Muscle of leg (tissue), 11 donors: ENCODE data around the gene EDEM1. TPM values are rescaled to one million over a fixed set of nuclear protein-coding genes. Genes with fewer than 3 reads are reported as not detected.
A peak's percentile ranks its signal among the peaks of the same experiment; 100 is the strongest.

Experiments used
- DNase-seq: peaks from one replicate; pipeline ENCODE4 v3.0.0; 2013
- H3K27ac ChIP-seq: one replicate; pipeline ENCODE4 v1.5.1; 2013; ENCODE audit warnings: mild to moderate bottlenecking, low read length, control low read depth
- H3K27me3 ChIP-seq: one replicate; pipeline ENCODE4 v1.6.1; 2013; ENCODE audit warnings: low read length; ENCODE audit not compliant: control insufficient read depth, insufficient read depth
- H3K36me3 ChIP-seq: one replicate; pipeline ENCODE4 v1.6.1; 2013; ENCODE audit warnings: low read length; ENCODE audit not compliant: control insufficient read depth, insufficient read depth
- H3K4me1 ChIP-seq: one replicate; pipeline ENCODE4 v1.6.1; 2013; ENCODE audit warnings: low read length; ENCODE audit not compliant: control insufficient read depth, insufficient read depth
- H3K4me3 ChIP-seq: one replicate; pipeline ENCODE4 v1.5.1; 2013; ENCODE audit warnings: low read length, control low read depth
- H3K9me3 ChIP-seq: replicated peaks from 2 replicates; pipeline ENCODE4 v1.6.1; 2013; ENCODE audit warnings: low read depth, low read length; ENCODE audit not compliant: control insufficient read depth
- WGBS: methylation state at CpG from one replicate; pipeline ENCODE4 v1.1.5; 2013; ENCODE audit warnings: missing lambda C conversion rate; ENCODE audit not compliant: insufficient coverage; 5-methylcytosine and 5-hydroxymethylcytosine counted together
- polyA plus RNA-seq, 8 donors: library from polyadenylated mRNA; unstranded; fragments of 120-200 nt; gene quantifications; one replicate each; pipeline versions ENCODE4 v1.2.1 to v1.2.3, GENCODE V29; 2013; ENCODE audit warnings: inconsistent platforms in 1 of 8, low replicate concordance in 1 of 8; ENCODE audit not compliant: insufficient read length in 8 of 8, insufficient read depth in 1 of 8
- total RNA-seq: library from RNA; stranded (reverse); fragments of 120-200 nt; gene quantifications from one replicate; pipeline ENCODE4 v1.2.4, GENCODE V29; 2013

Gene EDEM1
- total and polyA plus RNA-seq, 9 donors, result 6.6 to 13.2 (median 9.1) TPM

GRCh38 chr3:5187920-5188418, 462 bp downstream of the EDEM1 start:
- WGBS, result under 1% methylated on average over 66 of the region's 66 CpGs
- no peaks in the 10 kb centered on the region for H3K9me3 ChIP-seq
- H3K27me3 ChIP-seq, result no peaks in the 10 kb centered on the region
- H3K4me3 ChIP-seq, result peak overlapping the region; percentile 91
- H3K27ac ChIP-seq, result peak overlapping the region; percentile 93
- peaks cover 10% of the 10 kb centered on the region for H3K4me1 ChIP-seq
- peak; percentile 60 for DNase-seq
- no peaks in the 10 kb centered on the region for H3K36me3 ChIP-seq

DNA sequence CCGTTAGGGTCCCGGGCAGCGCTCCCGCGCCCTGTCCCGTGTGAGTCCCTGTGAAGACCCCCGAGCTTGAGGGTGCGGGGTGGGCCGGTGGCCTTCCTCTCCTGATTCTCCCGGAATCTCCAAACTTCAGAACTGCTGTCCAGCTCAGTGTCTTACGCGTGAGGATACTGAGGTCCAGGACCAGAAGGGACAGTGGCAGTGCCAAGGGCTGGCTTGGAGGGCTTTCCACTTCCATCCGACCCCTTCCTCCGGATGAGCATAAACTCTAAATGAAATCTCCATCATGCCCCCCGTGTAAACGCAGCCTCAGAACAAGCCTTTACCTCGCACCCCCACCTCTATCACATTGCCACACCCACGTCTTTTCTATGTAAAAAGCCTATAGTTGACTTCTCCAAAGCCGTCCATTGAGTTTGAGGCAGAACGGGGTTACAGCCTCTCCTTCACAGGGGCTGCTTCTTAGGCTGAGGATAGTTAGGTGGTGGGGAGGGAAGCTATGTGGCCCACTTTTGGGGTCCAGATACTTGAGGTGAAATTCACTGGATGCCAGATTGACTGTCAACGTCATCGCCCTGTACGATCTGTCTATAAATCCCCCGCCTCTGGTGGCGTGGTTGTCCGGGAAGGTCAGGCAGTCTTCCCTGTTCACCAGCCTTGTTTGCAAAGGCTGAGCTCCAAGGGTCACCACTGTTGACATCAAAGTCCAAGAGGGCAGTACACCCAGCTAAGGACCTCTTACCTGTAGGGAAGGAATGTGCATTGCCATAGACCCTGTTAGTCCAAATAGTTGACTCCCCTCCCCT, 1.1 kb downstream of the EDEM1 start:
- no peaks in the 10 kb centered on the region for H3K27me3 ChIP-seq
- DNase-seq, result peak; percentile 41
- peak overlapping the region; percentile 91 for H3K4me3 ChIP-seq
- H3K4me1 ChIP-seq, result peaks cover 10% of the 10 kb centered on the region
- no peaks in the 10 kb centered on the region for H3K36me3 ChIP-seq
- peak overlapping the region; percentile 54 for H3K27ac ChIP-seq
- 13% methylated on average over 23 of the region's 26 CpGs for WGBS
- H3K9me3 ChIP-seq, result no peaks in the 10 kb centered on the region

- peaks cover 10% of the 10 kb centered on the region for H3K4me1 ChIP-seq
- peaks cover 3% of the 10 kb centered on the region for H3K36me3 ChIP-seq
- 68% methylated on average over 4 of the region's 7 CpGs for WGBS
- no peaks in the 10 kb centered on the region for H3K9me3 ChIP-seq
- no peaks in the 10 kb centered on the region for H3K27me3 ChIP-seq
- no peak overlapping the region for H3K4me3 ChIP-seq
- no peak for DNase-seq
- no peak overlapping the region for H3K27ac ChIP-seq
Observed at GRCh38 chr3:5190147-5190791, 2.8 kb downstream of the EDEM1 start.

DNA sequence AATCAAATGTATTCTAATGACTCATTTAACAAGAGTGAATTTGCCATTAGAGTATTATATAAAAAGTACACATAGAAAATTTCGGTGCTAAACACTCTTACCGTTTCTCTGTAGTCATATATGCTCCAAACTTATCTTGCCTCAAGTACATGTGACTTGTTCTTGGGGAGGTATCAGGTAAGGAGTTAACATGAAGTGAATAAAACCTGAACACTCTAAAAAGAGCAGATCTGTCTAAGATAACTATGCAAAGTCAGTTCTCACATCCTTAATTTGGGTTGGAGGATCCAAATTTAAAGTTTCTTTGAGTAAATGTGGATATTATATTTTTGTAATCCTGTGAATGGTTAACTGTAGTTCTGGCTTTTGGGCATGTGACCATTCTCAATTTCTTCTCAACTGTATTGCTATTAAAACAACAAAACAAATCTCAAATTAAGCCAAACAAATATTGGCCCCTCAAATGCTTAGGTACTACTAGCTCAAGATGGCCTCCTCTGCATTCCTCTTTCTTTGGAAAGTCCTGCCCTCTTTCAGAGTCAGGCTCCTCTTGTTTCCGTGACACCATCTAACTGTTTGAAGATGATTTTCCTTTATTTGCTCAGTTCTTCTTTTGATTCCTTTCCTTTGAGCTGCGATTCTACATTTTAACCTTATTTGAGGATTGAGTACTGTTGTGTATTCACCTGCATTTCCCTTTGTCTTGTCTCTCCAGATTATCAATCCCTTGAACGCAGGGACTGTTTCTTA, 4.2 kb downstream of the EDEM1 start:
- DNase-seq, result no peak
- no peaks in the 10 kb centered on the region for H3K27me3 ChIP-seq
- no peak overlapping the region for H3K27ac ChIP-seq
- H3K36me3 ChIP-seq, result peaks cover 4% of the 10 kb centered on the region
- WGBS, result no CpG with 5 or more reads among the region's 5 CpGs
- no peaks in the 10 kb centered on the region for H3K9me3 ChIP-seq
- peaks cover 10% of the 10 kb centered on the region for H3K4me1 ChIP-seq
- H3K4me3 ChIP-seq, result no peak overlapping the region

DNA sequence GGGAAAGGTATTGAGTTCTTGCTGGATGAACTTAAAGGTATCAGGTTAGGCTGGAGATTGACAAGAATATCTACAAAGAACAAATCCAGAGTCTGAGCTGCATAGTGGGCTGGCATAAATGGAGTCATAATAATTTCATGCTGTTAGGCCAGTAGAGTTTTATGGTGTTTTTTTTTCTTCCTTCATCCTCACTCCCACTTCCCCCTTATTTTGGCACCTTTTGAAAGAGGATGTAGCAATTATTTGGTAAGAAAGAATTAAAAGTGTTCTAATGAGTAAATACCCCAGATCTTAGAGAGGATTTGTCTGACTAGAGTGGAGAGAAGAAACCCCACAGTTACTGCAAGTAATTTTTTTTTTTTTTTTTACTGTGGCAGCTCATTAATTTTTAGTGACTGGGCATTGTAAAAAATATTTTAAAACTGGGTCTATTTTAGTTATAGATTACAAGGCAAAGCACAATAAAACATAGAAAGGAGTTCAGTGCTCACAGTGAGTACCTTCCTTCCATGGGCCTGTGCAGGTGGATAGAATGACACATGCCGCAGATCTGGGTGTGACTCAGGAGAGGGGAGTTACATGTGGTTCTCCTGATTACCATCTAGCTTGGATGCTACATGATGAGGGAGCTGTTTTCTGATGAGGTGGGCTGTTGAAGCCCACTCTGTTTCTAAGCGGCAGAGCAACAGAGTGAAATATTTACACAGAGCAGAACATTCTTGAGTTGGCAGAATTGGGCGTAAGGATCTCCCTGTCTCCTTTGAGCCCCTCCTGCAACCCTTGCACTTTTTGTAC, 5.3 kb downstream of the EDEM1 start:
- Histone ChIP-seq H3K27ac (no peak overlapping the region), H3K4me1 (peaks cover 10% of the 10 kb centered on the region), H3K27me3 (no peaks in the 10 kb centered on the region), H3K9me3 (no peaks in the 10 kb centered on the region), H3K36me3 (peaks cover 6% of the 10 kb centered on the region), H3K4me3 (no peak overlapping the region)
- 100% methylated on average over 2 of the region's 3 CpGs for WGBS
- DNase-seq, result no peak

DNA sequence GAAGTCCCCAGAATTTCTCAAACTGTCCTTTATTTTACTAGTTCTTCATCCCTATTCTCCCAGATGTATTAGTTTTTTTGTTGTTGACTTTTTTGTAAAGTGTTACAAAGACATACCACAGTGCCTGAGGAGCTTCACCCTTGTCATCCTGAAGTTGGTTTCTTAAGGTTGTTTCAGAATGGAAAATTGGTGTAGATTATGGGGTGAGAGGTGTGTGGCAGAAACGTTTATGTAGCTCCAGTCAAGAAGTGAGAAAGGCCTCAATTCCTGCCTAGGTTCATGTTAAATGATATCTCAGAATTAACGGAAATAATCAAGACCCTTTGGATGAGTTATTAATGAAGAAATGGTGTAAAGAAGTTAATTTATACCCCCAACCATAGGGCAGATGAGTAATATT, 6.8 kb downstream of the EDEM1 start:
- H3K36me3 ChIP-seq, result peaks cover 6% of the 10 kb centered on the region
- no peaks in the 10 kb centered on the region for H3K27me3 ChIP-seq
- H3K9me3 ChIP-seq, result no peaks in the 10 kb centered on the region
- 50% methylated on average over 1 of the region's 2 CpGs for WGBS
- peaks cover 2% of the 10 kb centered on the region for H3K4me1 ChIP-seq
- no peak for DNase-seq
- H3K4me3 ChIP-seq, result no peak overlapping the region
- H3K27ac ChIP-seq, result no peak overlapping the region

DNA sequence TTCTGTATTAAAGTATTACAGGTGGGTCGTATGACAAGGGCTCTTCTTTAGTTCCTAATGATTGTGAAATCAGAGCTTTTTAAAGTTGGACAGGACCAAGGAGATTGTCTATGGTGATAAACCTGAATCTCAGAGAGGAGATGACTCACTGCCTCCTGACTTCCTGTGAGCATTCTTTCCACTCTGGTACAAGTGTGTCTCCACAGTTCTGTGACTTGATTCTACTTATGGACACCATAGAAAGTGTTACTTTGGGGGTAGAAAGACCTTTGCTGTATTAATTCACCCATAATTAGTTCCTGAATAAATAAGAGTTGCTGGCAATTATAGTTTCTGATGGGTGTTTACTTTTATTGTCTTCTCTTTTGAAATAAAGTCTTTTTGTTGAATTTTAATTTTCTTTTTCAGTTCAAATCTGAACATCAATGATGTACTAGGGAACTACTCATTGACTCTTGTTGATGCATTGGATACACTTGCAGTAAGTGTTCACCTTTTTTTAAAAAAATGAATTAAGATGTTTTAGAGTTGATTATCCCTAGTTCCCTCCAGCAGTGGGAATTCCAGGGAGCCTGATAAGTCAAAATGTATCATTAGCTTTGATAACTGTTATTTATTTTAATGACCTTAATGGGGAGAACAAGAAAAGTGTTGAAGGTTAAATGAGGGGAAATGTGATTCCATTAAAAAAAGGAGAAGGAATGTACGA, 7.4 kb downstream of the EDEM1 start:
- DNase-seq, result no peak
- Histone ChIP-seq H3K4me1 (peaks cover 2% of the 10 kb centered on the region), H3K4me3 (no peak overlapping the region), H3K27ac (no peak overlapping the region), H3K27me3 (no peaks in the 10 kb centered on the region), H3K36me3 (peaks cover 8% of the 10 kb centered on the region), H3K9me3 (no peaks in the 10 kb centered on the region)
- WGBS, result 71% methylated on average over 1 of the region's 2 CpGs

- Histone ChIP-seq H3K36me3 (peaks cover 10% of the 10 kb centered on the region), H3K9me3 (no peaks in the 10 kb centered on the region), H3K27ac (no peak overlapping the region), H3K4me3 (no peak overlapping the region), H3K27me3 (no peaks in the 10 kb centered on the region), H3K4me1 (no peaks in the 10 kb centered on the region)
- peak; percentile 46 for DNase-seq
- 67% methylated on average over 2 of the region's 2 CpGs for WGBS
Observed at GRCh38 chr3:5195605-5196004, 8.1 kb downstream of the EDEM1 start.

DNA sequence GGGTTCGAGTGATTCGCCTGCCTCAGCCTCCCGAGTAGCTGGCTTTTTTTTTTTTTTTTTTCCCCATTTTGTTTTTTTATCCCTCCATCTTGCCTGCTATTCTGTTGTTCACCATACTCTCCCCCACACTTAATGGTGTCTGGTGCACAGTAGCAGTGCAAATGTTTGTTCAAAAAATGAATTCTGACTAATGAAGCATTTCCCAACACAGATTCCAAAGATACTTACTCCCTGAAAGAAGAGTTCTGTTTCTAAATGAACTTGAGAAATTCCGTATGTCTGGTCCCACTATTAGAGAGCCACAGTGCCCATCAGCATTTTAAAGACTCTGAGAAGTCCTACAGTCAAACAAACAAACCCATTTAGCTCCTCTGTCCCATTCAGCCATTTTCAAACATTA, 9.5 kb downstream of the EDEM1 start:
- 83% methylated on average over 2 of the region's 4 CpGs for WGBS
- no peak for DNase-seq
- no peak overlapping the region for H3K4me3 ChIP-seq
- no peaks in the 10 kb centered on the region for H3K27me3 ChIP-seq
- no peaks in the 10 kb centered on the region for H3K9me3 ChIP-seq
- H3K36me3 ChIP-seq, result peaks cover 23% of the 10 kb centered on the region
- H3K4me1 ChIP-seq, result no peaks in the 10 kb centered on the region
- H3K27ac ChIP-seq, result no peak overlapping the region
